ENCODE data around the gene MLPH.

Gene MLPH

GRCh38 chr2:237469849-237470248, 17.2 kb upstream of the MLPH start:
- H3K36me3 Mint-ChIP-seq (ENCODE audit: low read depth) = no peaks in the 10 kb centered on the region
- no peak for TF ChIP-seq CTCF (IDR thresholded peaks at IDR 0.05)
- H3K4me3 Mint-ChIP-seq = no peak overlapping the region
- peaks cover 16% of the 10 kb centered on the region for H3K4me1 Mint-ChIP-seq
- DNase-seq = no peak
- peak overlapping the region; percentile 60 for H3K27ac Mint-ChIP-seq
- no peaks in the 10 kb centered on the region for H3K9me3 Mint-ChIP-seq
- peaks cover 7% of the 10 kb centered on the region for H3K27me3 Mint-ChIP-seq (ENCODE audit: low read depth, poor library complexity)

GRCh38 chr2:237470914-237471313, 16.1 kb upstream of the MLPH start:
- peaks cover 17% of the 10 kb centered on the region for H3K4me1 Mint-ChIP-seq
- H3K36me3 Mint-ChIP-seq (ENCODE audit: low read depth) = no peaks in the 10 kb centered on the region
- H3K9me3 Mint-ChIP-seq = no peaks in the 10 kb centered on the region
- no peak overlapping the region for H3K4me3 Mint-ChIP-seq
- no peak for TF ChIP-seq CTCF (IDR thresholded peaks at IDR 0.05)
- no peak for DNase-seq
- peaks cover 11% of the 10 kb centered on the region for H3K27me3 Mint-ChIP-seq (ENCODE audit: low read depth, poor library complexity)
- no peak overlapping the region for H3K27ac Mint-ChIP-seq

DNA sequence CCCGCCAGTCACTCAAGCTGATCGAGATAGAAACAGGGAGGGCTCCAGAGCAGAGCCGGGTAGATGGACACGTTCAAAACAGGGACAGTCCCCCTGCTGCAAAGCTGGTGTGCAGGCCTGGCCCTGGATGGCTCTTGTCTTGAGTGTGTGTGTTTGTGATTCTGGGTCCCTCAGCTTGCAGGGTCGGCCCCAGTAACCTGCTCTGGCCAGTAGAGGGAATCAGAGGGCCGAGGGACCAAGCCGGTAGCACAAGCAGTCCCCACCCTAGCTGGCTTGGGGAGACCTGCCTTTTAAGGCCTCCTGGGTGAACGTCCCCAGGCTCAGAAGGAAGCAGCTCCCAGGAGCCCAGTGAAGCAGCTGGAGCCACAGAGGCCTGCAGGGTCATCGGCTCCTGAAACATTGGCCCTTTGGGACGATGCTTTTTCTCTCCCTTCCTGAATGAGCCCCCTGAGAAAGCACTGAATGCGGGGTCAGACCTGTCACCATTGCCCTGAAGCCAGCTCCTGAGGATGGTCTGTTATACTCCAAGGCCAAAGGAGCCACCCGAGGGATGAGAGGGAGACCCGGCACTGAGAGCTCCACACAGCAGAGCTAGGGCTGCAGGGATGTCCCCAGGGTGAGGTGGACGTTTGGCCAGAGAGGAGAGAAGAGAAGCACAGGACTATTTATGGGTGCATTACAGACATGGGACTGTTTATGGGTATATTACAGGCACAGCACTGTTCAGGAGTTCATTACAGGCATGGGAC, 15.4 kb upstream of the MLPH start:
- DNase-seq = peak; percentile 36
- Mint-ChIP-seq H3K27ac (no peak overlapping the region), H3K9me3 (no peaks in the 10 kb centered on the region), H3K4me3 (no peak overlapping the region), H3K27me3 (ENCODE audit: low read depth, poor library complexity) (peaks cover 18% of the 10 kb centered on the region), H3K4me1 (peaks cover 17% of the 10 kb centered on the region), H3K36me3 (ENCODE audit: low read depth) (no peaks in the 10 kb centered on the region)
- TF ChIP-seq CTCF (IDR thresholded peaks at IDR 0.05) = peak; percentile 38

- peaks cover 24% of the 10 kb centered on the region for H3K27me3 Mint-ChIP-seq (ENCODE audit: low read depth, poor library complexity)
- H3K4me3 Mint-ChIP-seq = no peak overlapping the region
- no peaks in the 10 kb centered on the region for H3K9me3 Mint-ChIP-seq
- peaks cover 17% of the 10 kb centered on the region for H3K4me1 Mint-ChIP-seq
- no peaks in the 10 kb centered on the region for H3K36me3 Mint-ChIP-seq (ENCODE audit: low read depth)
- no peak for DNase-seq
- no peak for TF ChIP-seq CTCF (IDR thresholded peaks at IDR 0.05)
- no peak overlapping the region for H3K27ac Mint-ChIP-seq
Observed at GRCh38 chr2:237472187-237472712, 14.8 kb upstream of the MLPH start.

DNA sequence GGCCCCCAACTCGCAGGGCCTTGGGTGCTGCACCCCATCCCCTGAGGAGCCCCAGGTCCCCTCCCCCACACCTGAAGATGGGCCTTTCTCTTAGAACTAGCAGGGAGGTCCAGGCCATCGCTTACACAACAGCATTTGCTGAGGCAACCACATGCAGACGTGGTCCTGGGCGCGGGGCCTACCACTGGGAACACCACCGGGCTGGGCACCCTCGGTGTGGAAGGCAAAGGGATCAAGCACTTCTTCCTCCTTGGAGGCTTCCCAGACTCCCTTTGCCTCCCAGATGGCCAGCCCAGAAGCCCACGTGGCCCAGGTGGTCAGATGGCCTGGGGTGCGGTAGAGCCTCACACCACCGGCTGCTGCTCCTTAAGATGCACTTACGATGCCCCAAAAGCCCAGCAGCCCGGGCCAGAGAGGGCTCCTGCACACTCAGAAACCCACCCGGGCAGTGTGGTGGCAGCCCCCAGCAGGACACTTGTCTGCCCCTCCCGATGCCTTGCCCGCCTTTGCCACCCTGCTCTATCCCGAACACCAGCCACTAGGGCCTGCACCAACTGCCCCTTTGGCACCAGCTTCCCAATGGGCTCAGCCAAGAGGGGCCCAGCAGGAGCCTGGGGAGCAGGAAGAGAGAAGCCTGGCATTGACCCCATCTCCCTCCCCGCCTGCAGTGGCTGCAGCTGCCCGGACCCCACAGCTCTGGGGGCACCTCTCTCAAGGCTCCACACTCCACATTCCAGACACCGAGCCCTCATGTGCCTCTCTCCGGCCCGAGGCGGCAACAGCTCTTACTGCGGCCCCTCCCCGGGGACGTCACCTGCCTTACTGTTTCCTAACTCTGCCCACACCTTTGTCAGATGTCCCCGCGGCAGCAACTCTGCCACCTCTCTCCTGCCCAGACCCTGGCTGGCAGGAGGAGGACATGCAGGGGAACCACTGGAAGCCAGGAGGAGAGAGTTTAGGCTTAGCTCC, 13.9 kb upstream of the MLPH start:
- Mint-ChIP-seq H3K27me3 (ENCODE audit: low read depth, poor library complexity) (peaks cover 34% of the 10 kb centered on the region), H3K27ac (no peak overlapping the region), H3K9me3 (no peaks in the 10 kb centered on the region), H3K4me3 (no peak overlapping the region), H3K4me1 (peaks cover 17% of the 10 kb centered on the region), H3K36me3 (ENCODE audit: low read depth) (no peaks in the 10 kb centered on the region)
- no peak for DNase-seq
- TF ChIP-seq CTCF (IDR thresholded peaks at IDR 0.05) = no peak
